Effector memory CD4-positive, alpha-beta T cell (primary cell): ENCODE data around the gene WFDC12.
"Not testable (repeated sequence)": the region's sequence is repeated elsewhere in the genome, so short reads cannot be mapped to it uniquely, and the experiment has no call there.

ENCODE experiments used
- DNase-seq, 3 donors: peaks; one replicate each; pipeline ENCODE4 v3.0.0-alpha.2; 2020
- H3K27ac ChIP-seq: 2 replicates; pipeline ENCODE4 v1.7.0; 2013; ENCODE audit warnings: mild to moderate bottlenecking, low read length, moderate library complexity; ENCODE audit not compliant: insufficient read depth, poor library complexity, severe bottlenecking
- H3K27me3 ChIP-seq: replicated peaks from 2 replicates; pipeline ENCODE4 v1.7.0; 2013; ENCODE audit warnings: mild to moderate bottlenecking, low read length; ENCODE audit not compliant: insufficient read depth, control insufficient read depth, poor library complexity, severe bottlenecking
- H3K36me3 ChIP-seq: 2 replicates; pipeline ENCODE4 v1.7.0; 2013; ENCODE audit warnings: mild to moderate bottlenecking, low read length, moderate library complexity; ENCODE audit not compliant: control insufficient read depth, insufficient read depth
- H3K4me1 ChIP-seq: 2 replicates; pipeline ENCODE4 v1.7.0; 2013; ENCODE audit warnings: low read length, mild to moderate bottlenecking; ENCODE audit not compliant: control insufficient read depth, insufficient read depth, poor library complexity, severe bottlenecking
- H3K4me3 ChIP-seq: 2 replicates; pipeline ENCODE4 v1.7.0; 2013; ENCODE audit warnings: low read length, low read depth, mild to moderate bottlenecking; ENCODE audit not compliant: insufficient read depth, poor library complexity, severe bottlenecking
- H3K9me3 ChIP-seq: 2 replicates; pipeline ENCODE4 v1.7.0; 2013; ENCODE audit warnings: mild to moderate bottlenecking, low read length, moderate library complexity; ENCODE audit not compliant: control insufficient read depth

The WFDC12 gene

GRCh38 chr20:45152405-45152804 lies 28.1 kb upstream of the WFDC12 start:
- H3K4me1 ChIP-seq: no peaks in the 10 kb centered on the region
- H3K4me3 ChIP-seq: no peak overlapping the region
- H3K9me3 ChIP-seq: no peaks in the 10 kb centered on the region
- no peaks in the 10 kb centered on the region for H3K27me3 ChIP-seq
- no peak for DNase-seq
- H3K27ac ChIP-seq: no peak overlapping the region
- H3K36me3 ChIP-seq: no peaks in the 10 kb centered on the region

DNA sequence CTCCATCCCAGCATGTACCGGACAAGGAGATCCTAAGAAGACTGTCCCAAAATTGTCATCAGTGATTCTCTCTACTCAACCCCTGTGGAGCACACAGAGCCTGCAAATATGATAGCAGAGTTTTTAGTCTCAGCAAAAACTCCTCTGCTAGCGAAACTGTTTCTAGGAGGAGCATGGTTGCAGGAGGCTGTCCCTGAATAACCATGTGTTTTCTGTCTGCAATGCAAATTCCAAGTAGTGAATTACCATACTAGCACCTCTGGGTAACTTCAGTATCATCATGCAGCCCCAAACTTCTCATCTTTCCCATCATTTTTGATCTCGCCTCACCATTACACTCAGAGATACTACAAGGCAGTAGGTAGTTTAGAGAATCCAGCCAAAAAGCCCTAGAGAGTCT lies 24.8 kb upstream of the WFDC12 start:
- no peaks in the 10 kb centered on the region for H3K9me3 ChIP-seq
- H3K4me1 ChIP-seq: no peaks in the 10 kb centered on the region
- H3K27ac ChIP-seq: no peak overlapping the region
- no peaks in the 10 kb centered on the region for H3K27me3 ChIP-seq
- H3K4me3 ChIP-seq: no peak overlapping the region
- DNase-seq: no peak
- no peaks in the 10 kb centered on the region for H3K36me3 ChIP-seq

DNA sequence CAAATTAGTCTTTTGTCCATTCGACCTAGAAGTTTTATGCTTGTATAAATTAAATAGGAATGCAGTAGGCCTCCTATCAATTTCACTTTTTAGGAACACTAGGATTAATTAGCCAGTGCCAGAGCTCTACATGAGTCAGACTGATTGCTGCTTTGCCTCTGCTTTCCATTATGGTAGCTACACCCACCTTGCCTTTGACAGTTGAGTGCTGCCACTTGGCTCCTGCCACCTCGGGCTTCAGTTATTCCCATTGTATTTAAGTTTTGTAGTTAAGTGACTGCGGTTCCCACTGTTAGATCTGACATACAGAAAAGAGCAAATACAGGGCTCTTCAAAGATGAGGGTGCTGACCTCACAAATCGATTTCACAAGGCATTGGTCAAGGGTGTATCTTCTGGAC lies 16.6 kb upstream of the WFDC12 start:
- no peak overlapping the region for H3K4me3 ChIP-seq
- H3K27ac ChIP-seq: no peak overlapping the region
- no peaks in the 10 kb centered on the region for H3K27me3 ChIP-seq
- H3K9me3 ChIP-seq: no peaks in the 10 kb centered on the region
- no peaks in the 10 kb centered on the region for H3K36me3 ChIP-seq
- no peaks in the 10 kb centered on the region for H3K4me1 ChIP-seq
- DNase-seq: no peak

DNA sequence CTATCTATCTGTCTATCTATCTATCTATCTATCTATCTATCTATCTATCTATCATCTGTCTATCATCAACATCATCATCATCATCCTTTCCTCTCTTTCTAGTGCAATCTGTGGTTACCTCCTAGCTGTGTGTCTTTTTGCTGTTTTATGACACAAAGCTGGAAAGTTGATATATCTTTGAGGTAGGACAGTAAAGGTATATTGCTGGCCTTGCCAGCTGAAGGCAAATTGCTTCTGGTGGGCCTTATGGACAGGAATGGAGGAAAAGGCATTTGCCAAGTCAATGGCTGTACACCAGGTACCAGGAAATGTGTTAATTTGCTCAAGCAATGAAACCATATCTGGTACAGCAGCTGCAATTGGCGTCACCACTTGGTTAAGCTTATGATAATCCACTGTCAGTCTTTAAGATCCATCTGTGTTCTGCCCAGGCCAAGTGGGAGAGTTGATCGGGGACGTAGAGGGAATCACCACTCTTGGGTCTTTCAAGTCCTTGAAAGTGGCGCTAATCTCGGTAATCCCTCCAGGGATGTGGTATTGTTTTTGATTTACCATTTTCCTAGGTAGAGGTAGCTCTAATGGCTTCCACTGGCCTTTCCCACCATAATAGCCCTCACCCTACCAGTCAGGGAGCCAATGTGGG lies 15.6 kb upstream of the WFDC12 start:
- not testable (repeated sequence) for H3K9me3 ChIP-seq, H3K4me3 ChIP-seq, H3K27ac ChIP-seq, H3K4me1 ChIP-seq, H3K27me3 ChIP-seq, H3K36me3 ChIP-seq, DNase-seq

- no peaks in the 10 kb centered on the region for H3K27me3 ChIP-seq
- no peak overlapping the region for H3K27ac ChIP-seq
- no peaks in the 10 kb centered on the region for H3K9me3 ChIP-seq
- DNase-seq: peak in 1 of 3 donors; percentile 22
- H3K36me3 ChIP-seq: no peaks in the 10 kb centered on the region
- H3K4me1 ChIP-seq: no peaks in the 10 kb centered on the region
- no peak overlapping the region for H3K4me3 ChIP-seq
These were observed 14.5 kb upstream of the WFDC12 start for GRCh38 chr20:45138561-45139300.

GRCh38 chr20:45136911-45137310 lies 12.6 kb upstream of the WFDC12 start:
- Histone ChIP-seq H3K27me3 (no peaks in the 10 kb centered on the region), H3K4me1 (no peaks in the 10 kb centered on the region), H3K9me3 (no peaks in the 10 kb centered on the region), H3K27ac (no peak overlapping the region), H3K36me3 (no peaks in the 10 kb centered on the region), H3K4me3 (no peak overlapping the region)
- DNase-seq: no peak

- H3K4me3 ChIP-seq: no peak overlapping the region
- no peaks in the 10 kb centered on the region for H3K27me3 ChIP-seq
- H3K36me3 ChIP-seq: no peaks in the 10 kb centered on the region
- no peak overlapping the region for H3K27ac ChIP-seq
- no peak for DNase-seq
- no peaks in the 10 kb centered on the region for H3K9me3 ChIP-seq
- H3K4me1 ChIP-seq: no peaks in the 10 kb centered on the region
These were observed 3.8 kb upstream of the WFDC12 start for GRCh38 chr20:45128099-45128498.

- Histone ChIP-seq H3K9me3 (no peaks in the 10 kb centered on the region), H3K4me1 (no peaks in the 10 kb centered on the region), H3K27ac (no peak overlapping the region), H3K4me3 (no peak overlapping the region), H3K27me3 (no peaks in the 10 kb centered on the region), H3K36me3 (no peaks in the 10 kb centered on the region)
- no peak for DNase-seq
These were observed 2.9 kb downstream of the WFDC12 start for GRCh38 chr20:45121388-45121787.

GRCh38 chr20:45119556-45120266 lies 4.6 kb downstream of the WFDC12 start:
- no peaks in the 10 kb centered on the region for H3K4me1 ChIP-seq
- H3K9me3 ChIP-seq: no peaks in the 10 kb centered on the region
- no peaks in the 10 kb centered on the region for H3K27me3 ChIP-seq
- no peaks in the 10 kb centered on the region for H3K36me3 ChIP-seq
- H3K4me3 ChIP-seq: no peak overlapping the region
- H3K27ac ChIP-seq: no peak overlapping the region
- DNase-seq: no peak

- Histone ChIP-seq H3K9me3 (no peaks in the 10 kb centered on the region), H3K4me1 (no peaks in the 10 kb centered on the region), H3K27ac (no peak overlapping the region), H3K4me3 (no peak overlapping the region), H3K36me3 (no peaks in the 10 kb centered on the region), H3K27me3 (no peaks in the 10 kb centered on the region)
- no peak for DNase-seq
These were observed 6.2 kb downstream of the WFDC12 start for GRCh38 chr20:45118028-45118427.
